Left renal cortex interstitium (tissue), 4 donors: ENCODE measurements around the gene CENPX. TPM values are rescaled to one million over a fixed set of nuclear protein-coding genes. Genes with fewer than 3 reads are reported as not detected.

Source experiments
- DNase-seq, 4 donors: peaks; one replicate each; pipeline ENCODE4 v3.0.0-alpha.2; 2013; ENCODE audit warnings: low read depth in 4 of 4, low spot score in 2 of 4, missing footprints in 1 of 4
- polyA plus RNA-seq, 4 donors: library from polyadenylated mRNA; unstranded; fragments of 120-200 nt; gene quantifications; one replicate each; pipeline ENCODE4 v1.2.1, GENCODE V29; 2013; ENCODE audit not compliant: insufficient read length in 4 of 4

The CENPX gene
- polyA plus RNA-seq = 10 to 100 TPM; 36.3 to 49.2 (median 45.1) TPM

GRCh38 chr17:82022310-82022980, at the start of gene CENPX:
Gene CENPX (minus strand): TSS chr17:82022878. CDS start chr17:82022861, 17 bp downstream.
- no peak for DNase-seq

GRCh38 chr17:82070611-82071010, 47.9 kb upstream of the CENPX start:
- no peak for DNase-seq

- DNase-seq = peak in 2 of 4 donors; percentile 14 to 27
These were observed 43.1 kb upstream of the CENPX start, which contains the start of gene DUS1L for GRCh38 chr17:82065638-82066303. Gene DUS1L (minus strand): TSS chr17:82065804. CDS start chr17:82065059, 745 bp downstream.

- no peak for DNase-seq
These were observed 42.5 kb upstream of the CENPX start for GRCh38 chr17:82065193-82065637.

- no peak for DNase-seq
These were observed 41.9 kb upstream of the CENPX start for GRCh38 chr17:82064433-82065192.

GRCh38 chr17:82063424-82064415, 41.0 kb upstream of the CENPX start:
- DNase-seq = no peak

GRCh38 chr17:82062984-82063368, 40.3 kb upstream of the CENPX start:
- no peak for DNase-seq

- no peak for DNase-seq
These were observed 39.7 kb upstream of the CENPX start for GRCh38 chr17:82062076-82062983.

- DNase-seq = no peak
These were observed 38.6 kb upstream of the CENPX start for GRCh38 chr17:82061047-82061925.

- no peak for DNase-seq
These were observed 37.9 kb upstream of the CENPX start for GRCh38 chr17:82060614-82061013.

- DNase-seq = no peak
These were observed 37.3 kb upstream of the CENPX start for GRCh38 chr17:82060001-82060380.

GRCh38 chr17:82059272-82060000, 36.8 kb upstream of the CENPX start:
- no peak for DNase-seq

- no peak for DNase-seq
These were observed 36.2 kb upstream of the CENPX start for GRCh38 chr17:82058855-82059249.

- no peak for DNase-seq
These were observed 35.7 kb upstream of the CENPX start for GRCh38 chr17:82058230-82058854.

GRCh38 chr17:82056729-82057621, 34.3 kb upstream of the CENPX start:
- DNase-seq = no peak
